Effector memory CD8-positive, alpha-beta T cell (primary cell): ENCODE data around the gene SLCO4A1.

ENCODE experiments used
- ATAC-seq: fragments of 150-1000 bp; cut with Tn5 transposase; replicated peaks from 2 replicates; pipeline ENCODE4 v1.10.0; 2021; ENCODE audit warnings: mild to moderate bottlenecking, moderate library complexity
- DNase-seq, 3 experiments: peaks; one replicate each; pipeline ENCODE4 v3.0.0; 2021
- H3K27ac Mint-ChIP-seq, 2 donors: one replicate each; pipeline ENCODE4 v1.8.0; 2022; ENCODE audit warnings: mild to moderate bottlenecking in 2 of 2, mixed read lengths in 2 of 2, moderate library complexity in 2 of 2
- H3K27me3 Mint-ChIP-seq, 2 donors: one replicate each; pipeline ENCODE4 v1.8.0; 2022; ENCODE audit warnings: mixed read lengths in 2 of 2
- H3K36me3 Mint-ChIP-seq: one replicate; pipeline ENCODE4 v1.8.0; 2022; ENCODE audit warnings: mild to moderate bottlenecking, moderate library complexity, mixed read lengths; ENCODE audit not compliant: insufficient read depth
- H3K4me1 Mint-ChIP-seq, 2 donors: one replicate each; pipeline ENCODE4 v1.8.0; 2022; ENCODE audit warnings: low read depth in 2 of 2, mixed read lengths in 2 of 2
- H3K4me3 Mint-ChIP-seq, 2 donors: one replicate each; pipeline ENCODE4 v1.8.0; 2022; ENCODE audit warnings: mild to moderate bottlenecking in 2 of 2, mixed read lengths in 2 of 2, moderate library complexity in 2 of 2
- H3K9me3 Mint-ChIP-seq, 2 donors: one replicate each; pipeline ENCODE4 v1.8.0; 2022; ENCODE audit warnings: mixed read lengths in 2 of 2

SLCO4A1 gene

GRCh38 chr20:62667530-62668440 is 25.5 kb downstream of the SLCO4A1 start:
- ATAC-seq, result no peak
- H3K27ac Mint-ChIP-seq, result peak overlapping the region in 1 of 2 donors; percentile 29

GRCh38 chr20:62668441-62669027 is 26.2 kb downstream of the SLCO4A1 start:
- Mint-ChIP-seq H3K36me3 (peaks cover 3% of the 10 kb centered on the region), H3K4me3 (no peak overlapping the region), H3K27me3 (no peaks in the 10 kb centered on the region), H3K27ac (no peak overlapping the region), H3K4me1 (no peaks in the 10 kb centered on the region), H3K9me3 (no peaks in the 10 kb centered on the region)
- ATAC-seq (peak; percentile 47), DNase-seq (peak; percentile 26 to 41 (median 34))

More at GRCh38 chr20:62667530-62668440, 25.5 kb downstream of the SLCO4A1 start:
- H3K27me3 Mint-ChIP-seq, result no peaks in the 10 kb centered on the region
- H3K4me3 Mint-ChIP-seq, result no peak overlapping the region
- H3K36me3 Mint-ChIP-seq, result peaks cover 3% of the 10 kb centered on the region
- no peaks in the 10 kb centered on the region for H3K4me1 Mint-ChIP-seq
- H3K9me3 Mint-ChIP-seq, result no peaks in the 10 kb centered on the region
- no peak for DNase-seq

- Mint-ChIP-seq H3K36me3 (peaks cover 3% of the 10 kb centered on the region), H3K9me3 (no peaks in the 10 kb centered on the region), H3K27ac (no peak overlapping the region), H3K4me1 (no peaks in the 10 kb centered on the region), H3K4me3 (no peak overlapping the region), H3K27me3 (peaks cover 0 to 6% of the 10 kb centered on the region in 2 donors)
- DNase-seq (no peak), ATAC-seq (no peak)
Observed at GRCh38 chr20:62669249-62669648, 26.9 kb downstream of the SLCO4A1 start.

GRCh38 chr20:62670156-62670555 is 27.9 kb downstream of the SLCO4A1 start:
- ATAC-seq, result no peak
- Mint-ChIP-seq H3K27me3 (peaks cover 0 to 10% of the 10 kb centered on the region in 2 donors), H3K4me1 (no peaks in the 10 kb centered on the region), H3K27ac (no peak overlapping the region), H3K9me3 (no peaks in the 10 kb centered on the region), H3K4me3 (no peak overlapping the region), H3K36me3 (peaks cover 3% of the 10 kb centered on the region)
- no peak for DNase-seq

- H3K4me3 Mint-ChIP-seq, result no peak overlapping the region
- ATAC-seq (no peak), DNase-seq (no peak)
- no peaks in the 10 kb centered on the region for H3K4me1 Mint-ChIP-seq
- H3K27me3 Mint-ChIP-seq, result peaks cover 0 to 10% of the 10 kb centered on the region in 2 donors
- no peak overlapping the region for H3K27ac Mint-ChIP-seq
- H3K9me3 Mint-ChIP-seq, result no peaks in the 10 kb centered on the region
- H3K36me3 Mint-ChIP-seq, result peaks cover 3% of the 10 kb centered on the region
Observed at GRCh38 chr20:62670998-62671397, 28.7 kb downstream of the SLCO4A1 start.

GRCh38 chr20:62671765-62672164 is 29.5 kb downstream of the SLCO4A1 start:
- no peak overlapping the region for H3K27ac Mint-ChIP-seq
- H3K4me1 Mint-ChIP-seq, result no peaks in the 10 kb centered on the region
- H3K36me3 Mint-ChIP-seq, result peaks cover 3% of the 10 kb centered on the region
- H3K4me3 Mint-ChIP-seq, result no peak overlapping the region
- no peaks in the 10 kb centered on the region for H3K9me3 Mint-ChIP-seq
- no peak for ATAC-seq
- peaks cover 0 to 10% of the 10 kb centered on the region in 2 donors for H3K27me3 Mint-ChIP-seq
- no peak for DNase-seq

- Mint-ChIP-seq H3K27ac (no peak overlapping the region), H3K4me1 (peaks cover 4 to 6% of the 10 kb centered on the region in 2 donors), H3K4me3 (no peak overlapping the region), H3K27me3 (peaks cover 0 to 10% of the 10 kb centered on the region in 2 donors), H3K9me3 (no peaks in the 10 kb centered on the region), H3K36me3 (no peaks in the 10 kb centered on the region)
- DNase-seq (no peak), ATAC-seq (no peak)
Observed at GRCh38 chr20:62674370-62674769, 32.1 kb downstream of the SLCO4A1 start.

- Mint-ChIP-seq H3K27me3 (peaks cover 0 to 10% of the 10 kb centered on the region in 2 donors), H3K9me3 (no peaks in the 10 kb centered on the region), H3K4me1 (peaks cover 4 to 6% of the 10 kb centered on the region in 2 donors), H3K36me3 (peaks cover 3% of the 10 kb centered on the region), H3K27ac (no peak overlapping the region), H3K4me3 (no peak overlapping the region)
- no peak for ATAC-seq
- DNase-seq, result no peak
Observed at GRCh38 chr20:62675156-62675876, 33.0 kb downstream of the SLCO4A1 start.

- H3K36me3 Mint-ChIP-seq, result peaks cover 3% of the 10 kb centered on the region
- H3K4me1 Mint-ChIP-seq, result peaks cover 4 to 6% of the 10 kb centered on the region in 2 donors
- no peak for DNase-seq
- H3K27me3 Mint-ChIP-seq, result peaks cover 0 to 10% of the 10 kb centered on the region in 2 donors
- H3K27ac Mint-ChIP-seq, result no peak overlapping the region
- H3K9me3 Mint-ChIP-seq, result no peaks in the 10 kb centered on the region
- no peak for ATAC-seq
- H3K4me3 Mint-ChIP-seq, result no peak overlapping the region
Observed at GRCh38 chr20:62675877-62676260, 33.6 kb downstream of the SLCO4A1 start.

- H3K4me1 Mint-ChIP-seq, result peaks cover 4 to 6% of the 10 kb centered on the region in 2 donors
- H3K27ac Mint-ChIP-seq, result no peak overlapping the region
- no peak overlapping the region for H3K4me3 Mint-ChIP-seq
- peaks cover 3% of the 10 kb centered on the region for H3K36me3 Mint-ChIP-seq
- no peaks in the 10 kb centered on the region for H3K9me3 Mint-ChIP-seq
- H3K27me3 Mint-ChIP-seq, result peaks cover 0 to 12% of the 10 kb centered on the region in 2 donors
- no peak for ATAC-seq
- no peak for DNase-seq
Observed at GRCh38 chr20:62676976-62677375, 34.7 kb downstream of the SLCO4A1 start.

- peaks cover 3% of the 10 kb centered on the region for H3K36me3 Mint-ChIP-seq
- no peaks in the 10 kb centered on the region for H3K9me3 Mint-ChIP-seq
- H3K4me1 Mint-ChIP-seq, result peaks cover 4 to 6% of the 10 kb centered on the region in 2 donors
- DNase-seq (no peak), ATAC-seq (no peak)
- H3K27me3 Mint-ChIP-seq, result peaks cover 0 to 19% of the 10 kb centered on the region in 2 donors
- H3K4me3 Mint-ChIP-seq, result no peak overlapping the region
- H3K27ac Mint-ChIP-seq, result no peak overlapping the region
Observed at GRCh38 chr20:62677678-62678077, 35.4 kb downstream of the SLCO4A1 start.

GRCh38 chr20:62678553-62678952 is 36.2 kb downstream of the SLCO4A1 start:
- peaks cover 3% of the 10 kb centered on the region for H3K36me3 Mint-ChIP-seq

GRCh38 chr20:62679978-62680589 is 37.8 kb downstream of the SLCO4A1 start:
- H3K27ac Mint-ChIP-seq, result no peak overlapping the region
- H3K27me3 Mint-ChIP-seq, result peaks cover 0 to 9% of the 10 kb centered on the region in 2 donors
- H3K4me3 Mint-ChIP-seq, result no peak overlapping the region
- DNase-seq (no peak), ATAC-seq (no peak)
- H3K9me3 Mint-ChIP-seq, result no peaks in the 10 kb centered on the region
- peaks cover 3% of the 10 kb centered on the region for H3K36me3 Mint-ChIP-seq
- H3K4me1 Mint-ChIP-seq, result peaks cover 4 to 6% of the 10 kb centered on the region in 2 donors

More at GRCh38 chr20:62678553-62678952, 36.2 kb downstream of the SLCO4A1 start:
- H3K27me3 Mint-ChIP-seq, result peaks cover 0 to 19% of the 10 kb centered on the region in 2 donors
- H3K4me3 Mint-ChIP-seq, result no peak overlapping the region
- no peaks in the 10 kb centered on the region for H3K9me3 Mint-ChIP-seq
- no peak for ATAC-seq
- no peak for DNase-seq
- peak overlapping the region; percentile 7 to 90 for H3K27ac Mint-ChIP-seq
- H3K4me1 Mint-ChIP-seq, result peaks cover 4 to 6% of the 10 kb centered on the region in 2 donors
